ENCODE results near the gene PROCR.
"Not testable (repeated sequence)": the region's sequence is repeated elsewhere in the genome, so short reads cannot be mapped to it uniquely, and the experiment has no call there.

PROCR gene

DNA sequence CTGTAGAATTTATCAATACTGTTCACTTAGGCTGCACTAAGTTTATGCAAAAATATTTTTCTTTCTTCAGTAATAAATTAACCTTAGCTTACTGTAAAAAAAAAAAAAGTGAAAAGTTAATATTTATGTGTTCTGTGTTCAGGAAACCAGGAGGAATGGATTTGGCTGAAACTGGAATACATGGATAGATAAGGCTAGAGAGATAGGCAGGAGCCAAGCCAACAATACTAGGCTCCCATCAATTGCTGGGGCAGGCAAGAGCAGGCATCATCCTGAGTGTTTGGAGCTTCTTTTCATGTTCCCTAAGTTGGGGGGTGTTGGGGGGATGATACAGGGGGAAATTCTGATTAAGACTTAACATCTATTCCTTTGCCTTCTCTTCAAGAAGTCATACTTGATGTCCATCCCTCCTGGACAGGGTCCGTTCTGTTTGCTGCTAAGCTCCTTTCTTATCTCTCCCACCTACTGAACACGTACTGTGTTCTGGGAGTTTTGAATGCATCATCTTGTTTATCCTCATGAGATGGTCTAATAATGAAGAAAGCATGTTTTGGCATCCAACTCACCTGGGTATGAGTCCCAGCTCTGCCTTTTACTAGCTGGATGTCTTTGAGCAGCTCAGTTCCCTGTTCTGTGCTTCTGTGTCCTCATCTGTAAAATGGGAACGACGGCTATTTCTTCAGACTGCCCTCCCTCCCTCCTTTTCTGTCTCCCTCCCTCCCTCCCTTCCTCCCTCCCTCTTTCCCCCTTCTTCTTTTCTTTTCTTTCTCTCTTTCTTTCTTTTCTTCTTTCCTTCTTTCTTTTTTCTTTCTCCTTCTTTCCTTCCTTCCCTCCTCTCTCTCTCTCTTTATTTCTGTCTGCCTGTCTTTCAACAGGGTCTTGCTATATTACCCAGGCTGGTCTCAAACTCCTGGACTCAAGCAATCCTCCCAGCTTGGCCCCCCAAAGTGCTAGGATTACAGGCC, 6.4 kb upstream of the PROCR start:
- DNase-seq: no peak

DNA sequence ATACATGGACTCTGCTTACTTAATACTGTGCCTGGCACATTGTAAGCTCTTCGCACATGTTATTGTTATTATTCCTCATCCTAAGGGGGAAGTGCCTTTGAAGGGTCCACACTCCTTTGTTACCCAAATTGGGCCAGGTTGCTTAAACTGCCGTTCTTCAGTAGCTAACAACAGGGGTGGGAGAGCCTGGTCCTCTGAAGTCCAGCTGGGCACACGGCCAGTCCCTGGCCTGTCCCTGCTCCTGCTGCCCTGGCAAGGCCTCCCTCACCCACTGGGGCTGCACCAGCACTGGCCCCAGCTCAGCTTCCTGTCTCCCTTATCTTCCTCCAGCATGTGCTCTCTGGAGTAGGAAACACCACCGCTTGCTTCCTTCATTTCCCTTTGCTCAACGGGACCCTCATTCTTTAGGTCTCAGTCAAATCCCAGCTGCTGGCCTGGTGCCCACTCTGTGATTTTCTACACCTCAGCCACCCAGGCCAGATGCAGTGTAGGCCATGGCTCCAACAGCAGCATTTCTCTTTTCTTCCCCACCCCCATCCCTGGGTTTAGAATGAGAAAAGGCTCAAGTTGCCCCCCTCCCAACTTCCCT, 5.5 kb upstream of the PROCR start:
- DNase-seq: no peak

DNA sequence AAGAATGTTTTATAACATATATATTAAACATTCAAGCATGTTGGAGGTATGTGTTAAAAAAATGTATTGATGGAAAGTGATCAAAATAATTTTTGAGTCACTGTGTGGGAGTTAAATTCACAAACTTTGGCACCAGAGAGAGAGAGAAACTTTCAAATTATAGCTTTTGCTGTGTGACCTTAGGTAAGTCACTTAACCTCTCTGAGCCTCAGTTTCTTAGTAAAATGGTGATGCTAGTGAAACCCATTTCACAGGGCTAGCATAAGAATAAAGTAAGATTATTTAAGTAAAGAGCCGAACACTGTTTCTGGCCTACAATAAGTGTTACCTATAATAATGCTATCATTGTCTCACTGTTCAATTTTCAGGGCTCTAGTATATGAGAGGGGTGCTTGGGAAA, 4.1 kb upstream of the PROCR start:
- no peak for DNase-seq

DNA sequence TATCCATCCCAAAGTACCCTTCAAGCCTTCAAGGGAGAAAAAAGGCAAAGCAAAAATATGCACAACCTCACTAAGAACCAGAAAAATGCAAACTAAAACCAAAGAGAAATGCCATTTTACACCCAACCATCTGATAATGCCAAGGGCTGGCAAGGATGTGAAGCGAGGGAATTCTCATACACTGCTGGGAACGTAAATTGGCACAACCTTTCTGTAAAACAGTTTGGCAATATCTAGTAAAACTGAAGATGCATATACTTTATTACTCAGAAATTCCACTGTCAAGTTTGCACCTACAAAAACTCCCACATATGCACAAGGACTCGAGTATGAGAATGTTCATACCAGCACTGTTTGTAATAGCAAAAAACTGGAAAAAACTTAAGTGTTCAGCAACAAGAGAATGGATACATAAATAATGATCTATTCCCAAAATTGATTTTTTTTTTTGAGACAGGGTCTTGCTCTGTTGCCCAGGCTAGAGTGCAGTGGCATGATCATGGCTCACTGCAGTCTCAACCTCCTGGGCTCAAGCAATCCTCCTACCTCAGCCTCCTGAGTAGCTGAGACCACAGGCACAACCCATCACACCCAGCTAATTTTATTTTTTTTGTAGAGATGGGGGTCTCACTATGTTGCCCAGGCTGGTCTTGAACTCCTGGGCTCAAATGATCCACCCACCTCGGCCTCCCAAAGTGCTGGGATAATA, 3.0 kb upstream of the PROCR start:
- not testable (repeated sequence) for DNase-seq

DNA sequence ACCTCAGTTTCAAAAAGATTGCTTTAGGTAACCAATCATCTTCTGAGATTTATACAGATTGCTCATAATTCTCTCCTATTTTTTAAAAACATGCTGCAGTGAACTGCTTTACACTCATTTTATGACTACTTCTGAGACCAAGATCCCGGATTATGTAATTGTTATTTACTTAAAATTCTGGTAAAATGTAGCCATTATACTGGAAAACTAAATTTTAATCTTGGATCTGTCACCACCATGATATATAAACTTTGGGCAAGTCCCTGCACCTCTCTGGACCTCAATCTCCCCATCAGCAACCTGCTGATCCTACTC, 477 bp upstream of the PROCR start:
- no peak for DNase-seq

DNA sequence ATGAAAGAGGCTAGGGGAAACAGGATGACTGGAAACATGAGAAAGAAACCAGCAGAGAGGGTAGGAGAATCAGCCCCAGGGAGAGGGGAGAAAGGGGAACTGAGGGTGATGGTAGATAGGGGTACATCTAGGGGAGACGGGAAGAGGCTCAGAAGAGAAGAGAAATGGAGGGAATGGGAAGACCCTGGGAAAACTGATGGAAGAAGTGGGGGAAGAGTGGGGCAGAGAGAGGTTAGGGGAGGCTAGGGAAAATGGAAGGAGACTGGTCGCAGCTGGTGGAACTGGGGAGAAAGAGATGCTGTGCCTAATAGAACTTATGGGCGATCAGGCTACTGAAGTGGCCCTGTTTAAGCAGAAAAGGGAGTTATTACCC, 548 bp downstream of the PROCR start:
- no peak for DNase-seq

DNA sequence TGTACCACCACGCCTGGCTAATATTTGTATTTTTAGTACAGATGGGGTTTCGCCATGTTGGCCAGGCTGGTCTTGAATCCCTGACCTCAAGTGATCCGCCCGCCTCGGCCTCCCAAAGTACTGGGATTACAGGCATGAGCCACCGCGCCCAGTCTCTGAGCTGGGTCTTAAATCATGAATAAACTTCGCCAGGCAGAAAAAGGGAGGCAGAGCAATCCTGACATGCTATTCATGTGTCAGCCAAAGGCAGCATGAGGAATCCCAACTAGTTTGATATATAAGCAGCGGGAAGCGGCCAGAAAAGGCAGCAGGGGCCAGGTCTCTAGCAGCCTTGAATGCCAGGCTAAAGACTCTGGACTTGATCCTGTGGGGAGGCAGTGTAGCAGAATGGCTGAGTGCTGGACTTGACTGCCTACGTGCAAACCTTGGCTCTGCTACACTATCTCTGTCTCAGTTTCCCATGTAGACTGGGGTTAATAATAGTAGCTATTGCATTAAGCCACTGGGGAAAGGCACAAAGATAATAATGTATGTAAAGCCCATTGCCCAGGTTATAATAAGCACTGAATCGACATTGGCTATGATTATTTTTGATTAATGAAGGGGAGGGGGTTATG, 1.8 kb downstream of the PROCR start:
- no peak for DNase-seq

DNA sequence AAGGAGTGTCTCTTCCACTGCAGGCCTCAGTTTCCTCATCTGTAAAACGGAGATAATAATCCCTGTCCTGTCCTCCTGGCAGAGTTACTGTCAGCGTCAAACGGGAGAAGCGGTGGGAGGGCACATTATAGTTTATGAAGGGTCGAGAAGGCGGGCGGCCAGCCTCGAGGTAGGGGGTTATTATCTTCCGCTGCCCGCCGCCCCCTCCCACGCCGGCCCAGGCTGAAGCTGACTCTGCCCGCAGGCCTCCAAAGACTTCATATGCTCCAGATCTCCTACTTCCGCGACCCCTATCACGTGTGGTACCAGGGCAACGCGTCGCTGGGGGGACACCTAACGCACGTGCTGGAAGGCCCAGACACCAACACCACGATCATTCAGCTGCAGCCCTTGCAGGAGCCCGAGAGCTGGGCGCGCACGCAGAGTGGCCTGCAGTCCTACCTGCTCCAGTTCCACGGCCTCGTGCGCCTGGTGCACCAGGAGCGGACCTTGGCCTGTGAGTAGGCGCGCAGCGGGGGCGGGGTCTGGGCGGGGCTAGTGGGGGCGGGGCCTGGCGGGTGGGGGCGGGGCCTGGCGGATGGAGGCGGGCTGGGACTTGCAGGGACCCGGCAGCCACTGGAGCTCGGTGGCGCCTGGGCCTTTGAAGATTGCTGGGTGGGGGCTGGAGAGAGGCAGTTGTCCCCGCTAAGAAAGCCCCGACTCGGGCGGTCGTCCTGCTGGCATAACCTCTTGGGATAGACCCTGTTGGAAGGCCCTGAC, 2.8 kb downstream of the PROCR start:
- no peak for DNase-seq

DNA sequence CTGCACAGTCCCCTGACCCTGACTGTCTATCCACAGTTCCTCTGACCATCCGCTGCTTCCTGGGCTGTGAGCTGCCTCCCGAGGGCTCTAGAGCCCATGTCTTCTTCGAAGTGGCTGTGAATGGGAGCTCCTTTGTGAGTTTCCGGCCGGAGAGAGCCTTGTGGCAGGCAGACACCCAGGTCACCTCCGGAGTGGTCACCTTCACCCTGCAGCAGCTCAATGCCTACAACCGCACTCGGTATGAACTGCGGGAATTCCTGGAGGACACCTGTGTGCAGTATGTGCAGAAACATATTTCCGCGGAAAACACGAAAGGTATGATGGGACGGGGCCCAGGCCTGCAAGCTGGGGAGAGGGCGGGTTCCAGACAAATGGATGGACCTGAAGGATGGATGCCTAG, 4.3 kb downstream of the PROCR start:
- no peak for DNase-seq

DNA sequence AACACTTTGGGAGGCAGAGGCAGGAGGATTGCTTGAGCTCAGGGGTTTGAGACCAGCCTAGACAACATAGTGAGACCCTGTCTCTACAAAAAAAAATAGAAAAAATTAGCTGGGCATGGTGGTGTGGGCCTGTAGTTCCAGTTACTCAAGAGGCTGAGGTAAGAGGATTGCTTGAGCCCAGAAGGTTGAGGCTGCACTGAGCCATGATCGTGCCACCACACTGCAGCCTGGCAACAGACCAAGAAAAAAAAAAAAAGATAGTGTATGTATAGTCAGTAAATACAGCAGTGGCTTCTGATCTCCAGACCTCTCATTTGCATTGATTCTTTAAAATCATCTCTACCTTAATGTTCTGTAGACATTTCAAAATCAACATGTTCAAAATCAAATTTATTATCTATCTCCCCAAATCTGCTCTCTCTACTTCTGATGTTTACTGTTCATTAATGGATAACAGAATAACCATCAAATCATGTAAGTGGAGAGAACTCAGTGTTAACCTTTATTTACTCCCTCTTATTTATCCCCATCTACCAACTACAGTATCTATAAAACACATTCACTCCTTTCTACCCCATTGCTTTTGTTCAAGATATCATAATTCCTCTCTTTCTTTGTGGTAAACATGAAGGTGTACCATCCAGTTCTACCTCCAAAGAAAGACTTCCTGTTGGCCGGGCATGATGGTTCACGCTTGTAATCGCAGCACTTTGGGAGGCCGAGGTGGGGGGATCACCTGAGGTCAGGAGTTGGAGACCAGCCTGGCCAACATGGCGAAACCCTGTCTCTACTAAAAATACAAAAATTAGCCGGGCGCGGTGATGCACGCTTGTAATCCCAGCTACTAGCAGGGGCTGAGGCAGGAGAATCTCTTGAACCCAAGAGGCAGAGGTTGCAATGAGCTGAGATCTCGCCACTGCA, 7.7 kb downstream of the PROCR start:
- DNase-seq: no peak

DNA sequence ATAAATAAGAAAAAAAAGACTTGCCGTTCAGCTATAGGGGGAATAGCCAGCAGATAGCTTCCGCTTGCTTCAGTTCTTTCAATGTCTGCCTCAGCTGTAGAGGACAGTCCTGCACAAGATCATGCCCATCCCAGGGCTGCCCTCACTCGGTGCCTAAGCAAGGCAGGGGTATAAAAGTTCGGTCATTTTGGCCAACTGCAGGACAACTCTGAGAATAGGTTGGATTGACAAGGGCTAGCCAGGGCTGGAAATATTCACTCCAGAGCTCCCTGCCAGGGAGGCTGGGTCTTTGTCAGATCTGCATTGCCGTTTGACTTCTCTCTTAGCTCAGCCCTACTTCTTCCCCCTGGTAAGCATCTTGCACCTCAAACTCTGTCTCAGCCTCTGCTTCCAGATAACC, 8.4 kb downstream of the PROCR start:
- DNase-seq: no peak

DNA sequence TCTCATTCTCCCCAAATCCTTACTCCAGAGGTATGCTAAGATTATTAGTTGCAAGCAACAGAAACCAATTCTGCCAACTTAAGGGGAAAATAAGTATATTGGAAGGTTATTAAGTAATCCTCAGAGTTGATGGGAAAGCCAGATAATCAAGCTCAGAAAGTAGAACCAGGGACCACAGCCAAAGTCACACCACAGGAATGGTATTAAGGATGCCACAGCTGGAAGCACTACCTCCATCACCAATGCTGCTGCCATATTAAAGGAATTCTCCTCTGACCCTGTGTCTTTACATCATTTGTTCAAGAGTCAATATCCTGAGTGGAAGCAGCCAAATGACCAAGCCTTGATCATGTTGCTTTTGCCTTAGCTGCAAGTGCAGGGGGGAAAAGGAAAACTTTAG, 9.9 kb downstream of the PROCR start:
- no peak for DNase-seq

DNA sequence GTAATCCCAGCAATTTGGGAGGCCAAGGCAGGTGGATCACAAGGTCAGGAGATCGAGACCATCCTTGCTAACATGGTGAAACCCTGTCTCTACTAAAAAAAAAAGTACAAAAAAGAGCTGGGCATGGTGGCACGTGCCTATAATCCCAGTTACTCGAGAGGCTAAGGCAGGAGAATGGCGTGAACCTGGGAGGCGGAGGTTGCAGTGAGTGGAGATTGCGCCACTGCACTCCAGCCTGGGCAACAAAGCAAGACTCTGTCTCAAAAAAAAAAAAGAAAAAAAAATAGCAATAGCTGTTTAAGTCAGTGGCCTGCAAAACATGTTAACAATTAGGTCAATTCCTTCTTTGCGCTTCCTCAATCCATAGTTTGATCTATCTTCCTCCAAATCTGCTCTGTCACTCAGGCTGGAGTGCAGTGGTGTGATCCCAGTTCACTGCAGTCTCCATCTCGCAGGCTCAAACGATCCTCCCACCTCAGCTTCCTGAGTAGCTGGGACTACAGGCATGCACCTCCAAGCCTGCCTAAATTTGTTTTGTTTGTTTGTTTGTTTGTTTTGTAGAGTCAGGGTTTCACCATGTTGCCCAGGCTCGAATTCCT, 14.9 kb downstream of the PROCR start:
- DNase-seq: not testable (repeated sequence)

DNA sequence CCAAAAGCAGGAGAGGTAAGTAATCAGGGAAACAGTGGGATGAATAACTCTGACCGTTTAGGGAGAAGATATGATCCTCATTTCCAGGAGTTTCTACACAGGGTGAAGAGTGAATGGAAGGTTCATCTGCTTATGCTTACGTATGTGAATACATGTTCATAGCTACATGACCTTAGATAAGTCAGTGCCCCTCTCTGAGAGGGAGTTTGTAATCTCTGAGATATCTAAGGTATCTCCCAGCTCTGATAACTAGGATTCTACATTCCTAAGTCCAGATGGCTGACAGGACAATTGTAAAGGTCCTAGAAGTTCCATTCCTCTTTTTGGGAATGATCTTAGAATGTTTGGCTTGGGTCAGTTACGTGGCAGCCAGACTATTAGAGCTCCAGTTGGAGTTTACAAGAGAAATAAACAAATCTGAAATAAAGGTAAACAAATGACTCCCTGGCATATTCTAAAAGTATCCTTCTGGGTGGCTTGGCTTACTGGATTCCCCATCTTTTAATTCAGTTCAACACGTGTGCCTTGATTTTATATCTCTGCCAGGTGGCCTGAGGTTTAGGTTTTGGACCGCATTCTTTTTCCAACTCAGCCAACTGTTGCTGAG, 15.8 kb downstream of the PROCR start:
- no peak for DNase-seq

DNA sequence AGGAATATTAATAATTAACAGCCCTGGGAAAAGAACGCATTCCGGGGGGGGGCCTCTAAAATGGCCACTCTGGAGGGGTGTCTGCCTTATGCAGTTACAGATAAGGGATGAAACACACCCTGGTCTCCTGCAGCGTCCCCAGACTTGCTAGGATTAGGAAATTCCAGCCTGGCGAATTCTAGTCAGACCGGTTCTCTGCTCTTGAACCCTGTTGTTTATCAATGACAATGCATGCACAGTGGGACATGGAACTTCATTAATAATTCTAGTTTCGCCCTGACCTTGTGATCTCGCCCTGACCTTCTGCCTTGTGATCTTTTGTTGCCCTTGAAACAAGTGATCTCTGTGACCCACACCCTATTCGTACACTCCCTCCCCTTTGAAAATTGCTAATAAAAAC, 17.4 kb downstream of the PROCR start:
- DNase-seq: not testable (repeated sequence)

DNA sequence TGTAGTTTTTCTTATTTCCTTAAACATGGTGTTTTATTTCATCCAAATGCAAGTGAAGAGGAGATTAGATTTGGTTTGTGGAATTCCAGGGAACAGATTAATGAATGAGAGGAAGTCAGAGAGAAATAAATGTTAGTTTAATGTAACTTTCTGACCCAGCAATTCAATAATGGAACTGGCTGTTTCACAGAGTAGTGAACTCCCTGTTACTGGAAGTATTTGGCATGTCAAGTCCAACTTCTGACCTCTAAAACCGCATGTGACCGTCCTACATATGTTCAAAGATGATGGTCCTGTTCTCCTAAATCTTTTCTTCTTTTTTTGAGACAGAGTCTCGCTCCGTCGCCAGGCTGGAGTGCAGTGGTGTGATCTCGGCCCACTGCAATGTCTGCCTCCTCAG, 18.7 kb downstream of the PROCR start:
- no peak for DNase-seq

DNA sequence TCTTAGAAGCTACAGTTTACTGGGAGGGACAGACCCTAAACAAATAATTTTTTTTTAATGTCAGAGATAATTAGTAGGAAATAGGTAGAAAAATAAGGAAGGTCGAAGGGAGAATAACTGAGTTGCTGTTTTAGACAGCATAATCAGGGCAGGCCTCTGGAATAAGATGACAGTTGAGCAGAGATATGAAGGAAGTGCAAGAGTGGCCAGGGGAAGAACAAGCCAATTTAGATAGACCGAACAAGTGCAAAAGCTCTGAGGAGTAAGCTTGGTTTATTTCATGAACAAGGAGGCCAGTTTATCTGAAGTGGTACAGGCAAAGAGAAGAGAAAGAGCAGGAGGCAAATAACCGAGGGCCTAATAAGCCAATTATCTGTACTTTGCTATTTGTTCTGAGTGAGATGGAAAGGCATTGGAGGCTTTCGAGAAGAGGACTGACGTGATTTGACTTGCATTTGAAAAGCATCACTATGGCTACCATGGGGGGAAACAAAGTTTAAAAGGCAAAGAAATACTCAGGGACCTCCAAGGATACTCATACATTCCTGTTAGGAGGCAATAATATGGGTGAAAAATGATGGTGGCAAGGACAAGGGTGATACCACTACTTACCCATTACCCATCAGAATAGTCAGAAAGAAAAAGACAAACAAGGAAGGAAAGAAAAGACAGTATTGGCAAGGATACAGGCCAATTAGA, 19.7 kb downstream of the PROCR start:
- no peak for DNase-seq

DNA sequence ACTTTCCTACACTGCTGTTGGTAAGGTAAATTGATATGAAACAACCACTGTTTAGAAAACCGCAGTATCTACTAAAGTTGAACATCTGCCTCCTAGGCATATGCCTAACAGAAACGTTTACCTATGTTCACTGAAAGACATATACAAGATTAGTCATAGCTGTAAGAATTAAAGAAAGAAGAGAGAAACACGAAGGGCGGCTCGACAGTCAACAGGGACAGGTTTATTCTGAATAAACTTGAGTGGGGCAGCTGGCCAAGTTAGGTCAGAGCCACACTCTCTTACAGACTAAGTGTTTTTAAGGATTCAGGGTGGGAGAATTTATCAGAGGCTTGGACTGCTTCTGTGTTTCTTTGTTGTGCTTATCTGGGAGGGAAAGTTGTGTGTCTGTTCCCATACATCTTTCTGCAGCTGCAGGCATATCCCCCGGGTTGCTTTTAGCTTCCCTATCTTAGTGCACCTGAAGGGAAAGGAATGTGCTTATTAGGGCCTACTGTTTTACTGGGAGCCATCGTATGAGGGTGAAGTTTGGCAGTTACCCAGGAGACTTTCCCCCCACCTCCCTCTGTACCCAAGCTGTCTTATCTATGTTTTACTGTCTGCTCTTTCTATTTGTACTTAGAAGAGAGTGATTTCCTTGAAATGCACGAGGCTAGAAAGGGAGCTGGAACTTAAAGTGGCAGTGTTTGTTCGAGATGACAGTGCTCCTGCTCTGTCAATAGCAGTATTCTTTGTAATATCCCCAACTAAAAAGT, 20.4 kb downstream of the PROCR start:
- no peak for DNase-seq

DNA sequence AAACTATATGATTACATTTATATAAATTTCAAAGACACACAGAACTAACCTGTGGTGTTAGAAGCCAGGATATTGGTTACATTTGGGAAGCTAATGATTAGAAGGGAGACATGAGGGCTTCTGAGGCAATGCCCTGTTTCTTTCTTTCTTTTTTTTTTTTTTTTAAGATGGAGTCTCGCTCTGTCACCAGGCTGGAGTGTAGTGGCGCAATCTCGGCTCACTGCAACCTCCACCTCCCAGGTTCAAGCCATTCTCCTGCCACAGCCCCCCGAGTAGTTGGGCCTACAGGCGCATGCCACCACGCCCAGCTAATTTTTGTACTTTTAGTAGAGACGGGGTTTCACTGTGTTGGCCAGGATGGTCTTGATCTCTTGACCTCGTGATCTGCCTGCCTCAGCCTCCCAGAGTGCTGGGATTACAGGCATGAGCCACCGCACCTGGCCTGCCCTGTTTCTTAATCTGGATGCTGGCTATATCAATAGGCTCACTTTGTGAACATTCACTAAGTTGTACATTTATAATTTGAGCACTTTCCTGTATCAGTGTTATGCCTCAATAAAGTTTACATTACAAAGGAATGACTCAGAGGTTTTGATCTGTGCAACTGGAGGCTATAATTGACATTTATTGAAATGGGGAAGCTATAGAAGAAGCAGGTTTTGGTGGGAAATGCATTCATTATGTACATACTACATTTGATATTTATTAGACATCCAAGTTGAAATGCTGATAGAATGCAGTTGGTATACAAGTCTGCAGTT, 21.3 kb downstream of the PROCR start:
- DNase-seq: not testable (repeated sequence)

All from NK-92 treated with Interleukin-12 subunit alpha and Interleukin-12 subunit beta, amount 100 ng/mL, for 24 hours (cell line).